ENCODE results near the gene NEK5.

GRCh38 chr13:52043675-52044074 lies 85.2 kb downstream of the NEK5 start:
- TF ChIP-seq ZNF565 (CRISPR knock-in tag; conservative IDR thresholded peaks at IDR 0.05; ENCODE audit: low read depth) (no peak), ISL1 (CRISPR knock-in tag; IDR thresholded peaks at IDR 0.05) (no peak), BACH2 (CRISPR knock-in tag; IDR thresholded peaks at IDR 0.05; ENCODE audit: borderline replicate concordance) (no peak), GLIS3 (CRISPR knock-in tag; IDR thresholded peaks at IDR 0.05) (no peak)
- TF ChIP-seq, protein P1, sequence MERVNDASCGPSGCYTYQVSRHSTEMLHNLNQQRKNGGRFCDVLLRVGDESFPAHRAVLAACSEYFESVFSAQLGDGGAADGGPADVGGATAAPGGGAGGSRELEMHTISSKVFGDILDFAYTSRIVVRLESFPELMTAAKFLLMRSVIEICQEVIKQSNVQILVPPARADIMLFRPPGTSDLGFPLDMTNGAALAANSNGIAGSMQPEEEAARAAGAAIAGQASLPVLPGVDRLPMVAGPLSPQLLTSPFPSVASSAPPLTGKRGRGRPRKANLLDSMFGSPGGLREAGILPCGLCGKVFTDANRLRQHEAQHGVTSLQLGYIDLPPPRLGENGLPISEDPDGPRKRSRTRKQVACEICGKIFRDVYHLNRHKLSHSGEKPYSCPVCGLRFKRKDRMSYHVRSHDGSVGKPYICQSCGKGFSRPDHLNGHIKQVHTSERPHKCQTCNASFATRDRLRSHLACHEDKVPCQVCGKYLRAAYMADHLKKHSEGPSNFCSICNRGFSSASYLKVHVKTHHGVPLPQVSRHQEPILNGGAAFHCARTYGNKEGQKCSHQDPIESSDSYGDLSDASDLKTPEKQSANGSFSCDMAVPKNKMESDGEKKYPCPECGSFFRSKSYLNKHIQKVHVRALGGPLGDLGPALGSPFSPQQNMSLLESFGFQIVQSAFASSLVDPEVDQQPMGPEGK (CRISPR knock-in tag; IDR thresholded peaks at IDR 0.05; ENCODE audit: borderline replicate concordance), result no peak
- TF ChIP-seq, protein P2, sequence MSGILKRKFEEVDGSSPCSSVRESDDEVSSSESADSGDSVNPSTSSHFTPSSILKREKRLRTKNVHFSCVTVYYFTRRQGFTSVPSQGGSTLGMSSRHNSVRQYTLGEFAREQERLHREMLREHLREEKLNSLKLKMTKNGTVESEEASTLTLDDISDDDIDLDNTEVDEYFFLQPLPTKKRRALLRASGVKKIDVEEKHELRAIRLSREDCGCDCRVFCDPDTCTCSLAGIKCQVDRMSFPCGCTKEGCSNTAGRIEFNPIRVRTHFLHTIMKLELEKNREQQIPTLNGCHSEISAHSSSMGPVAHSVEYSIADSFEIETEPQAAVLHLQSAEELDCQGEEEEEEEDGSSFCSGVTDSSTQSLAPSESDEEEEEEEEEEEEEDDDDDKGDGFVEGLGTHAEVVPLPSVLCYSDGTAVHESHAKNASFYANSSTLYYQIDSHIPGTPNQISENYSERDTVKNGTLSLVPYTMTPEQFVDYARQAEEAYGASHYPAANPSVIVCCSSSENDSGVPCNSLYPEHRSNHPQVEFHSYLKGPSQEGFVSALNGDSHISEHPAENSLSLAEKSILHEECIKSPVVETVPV (CRISPR knock-in tag; IDR thresholded peaks at IDR 0.05), result no peak
- TF ChIP-seq, protein P3, sequence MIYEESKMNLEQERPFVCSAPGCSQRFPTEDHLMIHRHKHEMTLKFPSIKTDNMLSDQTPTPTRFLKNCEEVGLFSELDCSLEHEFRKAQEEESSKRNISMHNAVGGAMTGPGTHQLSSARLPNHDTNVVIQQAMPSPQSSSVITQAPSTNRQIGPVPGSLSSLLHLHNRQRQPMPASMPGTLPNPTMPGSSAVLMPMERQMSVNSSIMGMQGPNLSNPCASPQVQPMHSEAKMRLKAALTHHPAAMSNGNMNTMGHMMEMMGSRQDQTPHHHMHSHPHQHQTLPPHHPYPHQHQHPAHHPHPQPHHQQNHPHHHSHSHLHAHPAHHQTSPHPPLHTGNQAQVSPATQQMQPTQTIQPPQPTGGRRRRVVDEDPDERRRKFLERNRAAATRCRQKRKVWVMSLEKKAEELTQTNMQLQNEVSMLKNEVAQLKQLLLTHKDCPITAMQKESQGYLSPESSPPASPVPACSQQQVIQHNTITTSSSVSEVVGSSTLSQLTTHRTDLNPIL (CRISPR knock-in tag; IDR thresholded peaks at IDR 0.05; ENCODE audit: low read depth), result no peak

Data from SK-N-SH treated with all-trans-retinoic acid at 6 μM for 48 hours (cell line).